ENCODE data around the gene MLF2.

MLF2 gene

DNA sequence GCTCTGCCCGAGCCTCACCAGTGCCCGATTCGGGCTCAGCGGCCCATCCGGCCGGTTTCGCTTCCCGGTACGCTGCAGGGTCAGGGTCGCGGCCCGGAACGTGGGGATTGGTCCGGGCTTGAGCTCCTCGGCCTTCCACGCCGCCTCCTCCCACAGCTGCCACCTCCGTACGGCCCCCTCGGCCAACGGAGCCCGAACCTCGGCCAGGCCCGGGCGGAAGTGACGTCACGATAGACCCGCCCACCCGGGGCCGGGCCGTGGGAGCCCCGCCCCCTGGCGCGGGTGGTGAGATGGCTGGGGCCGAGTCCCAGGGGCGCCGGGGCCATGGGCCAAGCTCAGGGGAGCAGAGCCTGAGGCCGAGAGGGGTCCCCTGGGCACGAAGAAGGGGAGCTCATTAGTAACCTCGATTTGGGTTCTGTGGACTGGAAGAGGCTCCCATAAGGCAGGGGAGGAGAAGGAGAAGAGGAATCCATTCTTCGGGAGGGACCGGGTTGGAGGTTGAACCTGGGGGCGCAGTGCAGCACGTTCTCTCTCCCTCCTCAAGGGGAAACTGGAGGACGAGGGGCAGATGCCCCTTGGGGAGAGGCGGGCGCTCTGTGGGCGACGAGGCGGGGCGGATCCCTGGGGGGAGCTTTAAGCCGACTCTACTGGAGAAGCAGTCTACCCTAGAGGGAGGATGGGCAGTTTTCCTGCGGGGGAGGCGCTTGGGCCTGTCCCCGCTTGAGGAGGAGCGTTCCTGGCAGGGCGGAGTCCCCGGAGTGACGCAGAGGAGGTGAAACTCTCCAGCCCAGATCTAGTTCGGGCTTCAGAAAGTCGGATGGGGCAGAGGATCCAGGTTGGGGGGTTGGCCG is at the start of gene MLF2:
TSS of gene MLF2 (minus strand) at position 221 of the 851 bp plus-strand sequence. CDS start 807 bp downstream, outside the sequence.
- DNase-seq (peak; percentile 98), ATAC-seq (peak; percentile 97)

DNA sequence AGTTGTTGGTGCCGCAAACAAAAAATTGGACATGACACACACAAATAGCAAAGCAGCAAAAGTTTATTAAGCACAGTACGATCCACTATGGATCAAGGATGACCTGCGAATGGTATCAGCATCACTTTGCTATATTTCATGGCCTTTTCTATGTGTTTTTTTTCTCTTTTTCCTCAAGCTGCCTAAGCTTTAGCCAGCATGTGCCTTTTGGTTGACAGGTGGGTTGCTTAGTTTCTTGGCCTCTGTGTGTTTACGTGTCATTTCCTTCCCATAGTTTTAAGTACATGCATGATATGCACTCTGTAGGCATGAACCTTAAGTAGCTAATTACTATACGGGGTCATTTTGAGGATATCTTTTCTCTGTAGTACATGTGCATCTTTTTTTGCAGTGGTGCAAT is 46.2 kb upstream of the MLF2 start:
- no peak for ATAC-seq
- DNase-seq, result no peak

GRCh38 chr12:6796576-6796975 is 43.6 kb upstream of the MLF2 start:
- ATAC-seq (no peak), DNase-seq (no peak)

GRCh38 chr12:6795088-6795487 is 42.1 kb upstream of the MLF2 start:
- ATAC-seq (no peak), DNase-seq (no peak)

GRCh38 chr12:6792522-6793201 is 39.7 kb upstream of the MLF2 start:
- peak; percentile 20 for ATAC-seq
- no peak for DNase-seq

DNA sequence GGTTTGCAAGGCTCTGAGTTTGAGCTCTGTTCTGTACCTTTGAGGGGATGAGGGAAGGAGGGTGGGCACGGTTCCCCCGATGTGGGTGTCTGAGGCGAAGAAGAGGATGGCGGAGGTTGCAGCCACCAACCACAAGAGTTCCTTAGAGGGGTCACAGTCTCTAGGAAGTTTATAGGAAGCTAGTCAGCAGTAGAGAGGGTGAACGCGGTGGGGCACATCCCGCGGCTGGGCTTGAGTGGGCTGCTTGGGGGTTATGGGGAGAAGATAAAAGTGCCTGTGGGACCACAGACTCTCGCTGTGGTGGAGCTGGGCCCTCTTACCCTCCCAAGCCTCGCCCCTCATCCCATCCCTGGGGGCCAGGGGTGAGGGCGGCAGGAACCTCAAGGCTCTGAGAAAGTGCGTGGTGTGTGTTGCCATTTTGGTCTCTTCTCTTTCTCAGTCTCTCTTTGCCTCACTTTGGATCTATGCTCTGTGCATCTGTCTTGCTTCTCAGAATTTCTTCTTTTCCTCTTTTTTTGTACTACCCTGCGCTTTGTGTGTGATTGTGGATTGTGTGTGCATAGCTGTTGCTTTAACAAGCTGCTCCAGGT is 39.1 kb upstream of the MLF2 start:
- ATAC-seq (peak; percentile 58), DNase-seq (peak; percentile 50)

DNA sequence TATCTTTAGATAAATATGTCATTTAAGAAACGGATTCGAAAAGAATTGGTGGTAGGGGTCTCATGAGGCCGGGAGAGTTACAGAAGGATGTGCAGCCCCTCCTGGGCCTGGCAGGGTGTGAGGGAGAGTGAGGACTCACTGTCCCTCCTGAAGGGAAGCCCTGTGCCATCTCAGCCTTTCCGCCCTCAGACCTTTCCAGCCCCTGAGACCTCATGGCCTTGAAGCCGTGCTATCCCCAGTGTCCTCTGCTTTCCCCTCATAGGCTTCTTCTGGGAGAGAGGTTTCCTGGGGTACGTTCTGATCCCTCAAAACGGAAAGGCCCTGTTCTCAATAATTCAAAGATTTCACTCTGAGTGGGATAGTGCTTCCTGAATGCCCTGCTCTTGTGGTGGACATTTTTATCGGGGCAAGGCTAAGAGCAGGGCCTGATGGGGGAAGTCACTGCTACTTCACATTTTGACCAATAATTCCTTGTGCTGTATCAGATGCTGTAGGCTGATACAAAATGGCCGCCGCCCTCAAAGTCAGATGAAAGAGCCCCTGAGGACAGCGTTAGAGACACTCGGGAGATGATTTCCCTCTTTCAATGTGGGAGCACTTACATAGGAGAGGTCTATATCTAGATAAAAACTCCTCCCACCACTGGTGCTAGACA is 37.7 kb upstream of the MLF2 start:
- DNase-seq (no peak), ATAC-seq (no peak)

DNA sequence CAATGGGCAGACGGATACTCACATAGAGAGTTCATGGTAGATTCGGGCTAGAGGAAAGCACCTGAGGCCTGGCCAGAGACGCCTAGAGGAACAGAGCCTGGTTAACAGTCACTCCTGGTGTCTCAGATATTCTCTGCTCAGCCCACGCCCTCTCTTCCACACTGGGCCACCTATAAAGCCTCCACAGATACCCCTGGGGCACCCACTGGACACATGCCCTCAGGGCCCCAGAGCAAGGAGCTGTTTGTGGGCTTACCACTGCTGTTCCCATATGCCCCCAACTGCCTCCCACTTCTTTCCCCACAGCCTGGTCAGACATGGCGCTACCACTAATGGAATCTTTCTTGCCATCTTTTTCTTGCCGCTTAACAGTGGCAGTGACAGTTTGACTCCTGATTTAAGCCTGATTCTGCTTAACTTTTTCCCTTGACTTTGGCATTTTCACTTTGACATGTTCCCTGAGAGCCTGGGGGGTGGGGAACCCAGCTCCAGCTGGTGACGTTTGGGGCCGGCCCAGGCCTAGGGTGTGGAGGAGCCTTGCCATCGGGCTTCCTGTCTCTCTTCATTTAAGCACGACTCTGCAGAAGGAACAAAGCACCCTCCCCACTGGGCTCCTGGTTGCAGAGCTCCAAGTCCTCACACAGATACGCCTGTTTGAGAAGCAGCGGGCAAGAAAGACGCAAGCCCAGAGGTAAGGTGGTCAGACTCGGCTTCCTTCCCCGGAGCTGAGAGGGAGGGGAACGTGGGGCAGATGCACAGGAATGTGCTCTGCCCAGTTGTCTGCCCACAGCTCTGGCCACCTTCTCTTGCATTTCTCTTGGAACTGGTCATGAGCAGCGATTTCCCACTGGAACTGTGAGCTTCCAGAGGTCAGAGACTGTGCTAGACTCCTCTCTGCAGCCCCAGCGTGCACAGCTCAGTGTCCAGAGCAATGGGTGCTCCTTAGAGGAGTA is 36.3 kb upstream of the MLF2 start, which contains the start of gene CD4:
TSS of gene CD4 (plus strand) at position 557 of the 953 bp plus-strand sequence. CDS start 10,611 bp downstream, outside the sequence.
- peak; percentile 68 for DNase-seq
- peak; percentile 72 for ATAC-seq

- ATAC-seq (no peak), DNase-seq (no peak)
These were observed 34.4 kb upstream of the MLF2 start for GRCh38 chr12:6787309-6787708.

DNA sequence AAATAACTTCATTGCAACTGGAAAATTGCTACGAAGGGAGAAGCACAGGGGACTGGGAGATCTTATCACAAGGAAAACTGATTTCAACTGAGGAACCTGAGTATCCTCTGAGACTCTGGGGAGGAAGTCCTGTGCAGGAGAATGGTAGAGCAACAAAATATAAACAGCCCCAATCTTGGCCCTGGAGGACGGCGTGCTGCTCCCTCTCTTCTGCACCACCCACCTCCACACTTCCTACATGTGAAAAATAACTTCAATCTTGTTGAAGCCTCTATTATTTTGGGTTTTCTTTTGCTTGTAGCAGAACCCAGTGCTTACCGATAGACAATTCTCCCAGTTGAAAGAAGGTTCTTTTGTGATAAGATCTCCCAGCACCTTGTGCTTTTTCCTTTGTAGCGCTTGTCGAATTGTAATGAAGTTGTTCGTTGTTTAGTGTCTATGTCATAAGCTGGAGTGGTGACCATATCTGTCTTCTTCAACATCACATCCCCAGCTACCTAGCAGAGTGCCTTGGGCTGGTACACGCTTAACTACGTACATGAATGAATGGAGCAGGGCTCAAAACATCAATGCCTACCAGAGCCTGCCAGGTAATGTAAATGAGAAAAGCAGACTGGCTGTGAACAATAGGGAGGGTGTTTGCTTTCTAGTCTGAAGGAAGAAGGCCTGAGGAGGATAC is 33.6 kb upstream of the MLF2 start:
- no peak for ATAC-seq
- DNase-seq, result no peak

- ATAC-seq (no peak), DNase-seq (no peak)
These were observed 31.8 kb upstream of the MLF2 start for GRCh38 chr12:6784761-6785160.

DNA sequence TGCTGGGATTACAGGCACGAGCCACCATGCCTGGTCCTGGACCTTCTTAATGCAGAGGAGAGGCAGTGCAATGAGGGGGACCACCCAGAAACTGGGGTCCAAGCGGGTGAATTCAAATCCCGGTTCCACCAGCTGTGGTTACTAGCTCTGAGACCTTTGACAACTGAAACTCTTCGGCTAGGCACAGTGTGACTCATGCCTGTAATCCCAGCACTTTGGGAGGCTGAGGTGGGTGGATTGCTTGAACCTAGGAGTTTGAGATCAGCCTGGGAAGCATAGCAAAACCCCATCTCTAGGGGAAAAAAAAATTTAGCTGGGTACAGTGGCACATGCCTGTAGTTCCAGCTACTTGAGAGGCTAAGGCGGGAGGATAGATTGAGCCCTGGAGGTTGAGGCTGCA is 31.4 kb upstream of the MLF2 start:
- ATAC-seq, result no peak
- DNase-seq, result no peak

- ATAC-seq (no peak), DNase-seq (no peak)
These were observed 30.9 kb upstream of the MLF2 start for GRCh38 chr12:6783828-6784227.

DNA sequence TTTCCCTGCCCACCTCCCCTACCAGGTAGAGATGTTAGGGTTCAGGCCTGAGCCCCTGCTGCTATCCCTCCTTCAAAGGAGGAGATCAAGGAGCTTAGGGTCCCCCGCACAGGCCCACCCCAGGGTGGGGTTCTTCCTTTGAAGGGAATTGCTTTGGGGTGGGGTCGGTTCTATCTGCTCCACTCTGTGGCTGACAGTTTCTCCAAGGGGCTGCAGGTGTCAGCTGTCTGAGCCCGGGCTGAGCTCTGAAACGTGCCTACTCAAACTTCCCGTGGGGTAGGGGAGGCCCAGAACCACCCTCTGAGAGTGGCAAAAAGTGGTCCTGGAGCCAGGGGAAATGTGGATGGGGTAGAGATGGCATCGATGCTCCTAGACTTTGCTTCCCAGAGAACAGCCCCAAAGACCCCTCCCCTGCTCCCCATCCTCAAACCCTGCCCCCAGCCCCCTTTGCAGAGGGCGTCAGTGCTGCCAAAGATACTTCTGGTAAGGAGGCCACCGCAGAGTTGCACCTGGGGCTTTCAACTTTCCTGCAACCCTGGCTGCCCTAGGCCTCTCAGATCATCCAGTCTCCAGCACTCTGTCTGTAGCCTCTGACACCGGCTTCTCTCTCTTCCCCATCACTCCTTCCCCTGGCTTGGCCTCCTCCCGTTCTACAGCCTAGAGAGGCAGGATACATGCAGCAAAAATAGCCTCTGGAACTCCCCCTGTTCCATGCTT is 30.1 kb upstream of the MLF2 start:
- DNase-seq (no peak), ATAC-seq (no peak)

- ATAC-seq (no peak), DNase-seq (no peak)
These were observed 29.2 kb upstream of the MLF2 start for GRCh38 chr12:6782119-6782518.

GRCh38 chr12:6780573-6780972 is 27.6 kb upstream of the MLF2 start:
- peak; percentile 64 for DNase-seq
- ATAC-seq, result peak; percentile 80

DNA sequence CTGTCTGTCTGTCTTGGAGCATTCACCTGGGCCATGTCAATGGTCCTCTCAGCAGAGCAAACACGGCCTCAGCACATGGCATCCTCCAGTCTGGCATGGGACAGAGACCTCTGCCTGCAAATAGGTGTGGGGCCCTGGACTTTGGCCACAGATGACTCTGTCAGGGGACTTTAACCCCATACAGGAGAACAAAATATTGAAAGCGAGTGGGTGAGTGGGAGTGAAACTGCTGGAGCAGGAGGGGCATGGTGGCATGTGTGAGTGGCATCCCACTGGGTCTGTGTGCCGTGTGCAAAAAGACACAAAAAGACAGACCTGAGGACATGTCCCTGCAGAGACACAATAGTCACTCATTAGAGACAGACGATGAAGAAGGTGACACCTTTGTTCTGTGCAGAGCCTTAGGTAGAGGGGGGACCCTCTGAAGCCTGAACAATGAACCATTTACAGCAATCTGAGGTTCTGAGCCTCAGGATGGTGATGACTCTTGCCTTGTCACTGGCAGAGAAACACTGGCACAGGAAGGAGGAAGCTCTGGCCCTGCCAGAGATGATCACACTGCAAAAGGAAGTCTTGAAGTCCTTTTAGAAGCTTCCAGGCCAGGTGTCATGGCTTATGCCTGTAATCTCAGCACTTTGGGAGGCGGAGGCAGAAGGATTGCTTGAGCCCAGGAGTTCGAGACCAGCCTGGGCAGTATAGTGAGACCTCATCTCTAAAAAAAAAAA is 26.9 kb upstream of the MLF2 start:
- ATAC-seq, result peak; percentile 26
- no peak for DNase-seq

GRCh38 chr12:6778574-6779550 is 25.9 kb upstream of the MLF2 start:
- DNase-seq, result peak; percentile 93
- ATAC-seq, result peak; percentile 41

Data from stimulated activated naive CD8-positive, alpha-beta T cell treated with anti-CD3 and anti-CD28 coated beads, Interleukin-15, Interleukin-2, amounts not matched to agents 100 U/mL and 50 U/mL, for 24 hours (primary cell).